GM12891 (cell line): ENCODE data around the gene ERGIC3.

Source experiments
- DNase-seq: peaks from one replicate; pipeline ENCODE4 v3.0.0; 2011; ENCODE audit warnings: low spot score; ENCODE audit not compliant: insufficient read length
- FAIRE-seq: peaks from 2 replicates; lab custom pipeline; 2011; peaks lifted over from hg19 to GRCh38; lab: Jason Lieb, UNC
- PAX5 ChIP-seq: IDR thresholded peaks from 2 replicates; pipeline ENCODE4 v1.6.1; 2011; ENCODE audit warnings: low read length, moderate library complexity, mild to moderate bottlenecking; ENCODE audit not compliant: insufficient read depth, severe bottlenecking
- POLR2A ChIP-seq: IDR thresholded peaks from 2 replicates; pipeline ENCODE4 v1.6.1; 2011; ENCODE audit warnings: low read depth, low read length, control low read depth
- POLR2AphosphoS5 ChIP-seq: IDR thresholded peaks from 2 replicates; pipeline ENCODE4 v1.6.1; 2011; ENCODE audit warnings: low read depth, low read length, control low read depth
- POU2F2 ChIP-seq: IDR thresholded peaks from 2 replicates; pipeline ENCODE4 v1.6.1; 2011; ENCODE audit warnings: low read depth, mild to moderate bottlenecking, control low read depth, low read length, moderate library complexity
- SPI1 ChIP-seq: IDR thresholded peaks from 2 replicates; pipeline ENCODE4 v1.6.1; 2011; ENCODE audit warnings: low read depth, low read length, control low read depth
- TAF1 ChIP-seq: IDR thresholded peaks from 2 replicates; pipeline ENCODE4 v1.6.1; 2011; ENCODE audit warnings: low read depth, low read length, control low read depth

Gene ERGIC3

DNA sequence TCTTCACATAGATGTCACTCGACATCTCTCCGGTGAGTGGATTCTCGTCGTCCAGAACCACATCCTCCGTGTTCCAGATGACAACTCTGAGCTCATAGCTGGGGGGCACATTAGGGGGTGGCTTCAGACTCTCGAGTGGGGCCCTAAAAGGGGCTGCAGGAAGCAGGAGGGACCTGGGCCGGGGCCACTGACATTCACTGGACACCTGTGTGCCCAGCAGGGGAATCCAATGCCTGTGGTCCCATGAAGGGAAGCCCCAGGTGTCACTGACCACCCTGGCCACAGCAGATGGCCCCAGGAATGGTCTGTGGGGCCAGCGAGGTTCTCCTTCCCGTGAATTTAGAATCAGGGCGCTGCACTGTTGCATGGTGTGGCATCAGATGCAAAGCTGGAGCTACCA is 18.7 kb downstream of the ERGIC3 start:
- FAIRE-seq = no peak
- TF ChIP-seq TAF1 = no peak
- no peak for TF ChIP-seq POLR2A
- TF ChIP-seq SPI1 = no peak
- TF ChIP-seq POU2F2 = no peak
- TF ChIP-seq PAX5 = no peak
- no peak for TF ChIP-seq POLR2AphosphoS5
- no peak for DNase-seq

DNA sequence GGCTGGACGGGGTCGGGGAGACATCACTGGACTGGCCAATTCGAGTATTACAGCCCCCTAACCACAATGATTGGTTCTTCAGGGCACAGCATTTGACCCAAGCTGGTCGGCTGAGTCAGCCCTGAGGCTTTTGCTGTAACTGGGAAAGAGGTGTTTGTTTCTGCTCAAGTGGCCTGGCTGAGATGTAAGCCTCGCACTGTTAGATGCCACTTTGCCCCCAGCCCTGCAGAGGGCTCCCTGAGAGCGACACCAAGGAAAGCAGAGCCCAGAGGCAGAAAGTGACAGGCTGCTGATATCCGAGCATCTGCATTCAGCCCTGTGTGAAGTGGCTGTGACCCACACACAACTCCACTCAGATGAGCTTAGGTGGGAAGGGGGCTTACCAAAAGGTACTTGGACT is 19.4 kb downstream of the ERGIC3 start:
- TF ChIP-seq SPI1 (no peak), TAF1 (no peak), PAX5 (no peak), POLR2A (no peak), POLR2AphosphoS5 (no peak), POU2F2 (no peak)
- FAIRE-seq (no peak), DNase-seq (no peak)

DNA sequence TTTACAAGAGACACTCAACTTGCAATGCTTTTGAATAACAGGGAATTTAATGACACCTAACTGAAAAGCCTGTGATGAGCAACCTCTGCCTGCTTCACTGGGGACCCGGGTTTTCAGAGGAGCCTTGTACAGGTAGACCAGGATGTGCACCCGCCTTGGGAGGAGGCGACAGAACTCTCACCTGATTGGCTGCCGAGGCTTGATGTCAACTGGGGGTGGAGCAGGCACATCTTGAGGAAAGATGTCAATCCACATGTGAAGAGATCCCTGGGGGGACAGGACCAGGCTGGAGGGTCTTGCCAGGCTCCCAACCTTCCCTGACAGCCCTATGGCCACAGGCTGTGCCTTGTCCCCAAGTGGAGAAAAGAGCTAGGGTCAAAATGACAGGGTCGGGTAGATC is 19.8 kb downstream of the ERGIC3 start:
- FAIRE-seq (no peak), DNase-seq (no peak)
- TF ChIP-seq TAF1 (no peak), SPI1 (no peak)

DNA sequence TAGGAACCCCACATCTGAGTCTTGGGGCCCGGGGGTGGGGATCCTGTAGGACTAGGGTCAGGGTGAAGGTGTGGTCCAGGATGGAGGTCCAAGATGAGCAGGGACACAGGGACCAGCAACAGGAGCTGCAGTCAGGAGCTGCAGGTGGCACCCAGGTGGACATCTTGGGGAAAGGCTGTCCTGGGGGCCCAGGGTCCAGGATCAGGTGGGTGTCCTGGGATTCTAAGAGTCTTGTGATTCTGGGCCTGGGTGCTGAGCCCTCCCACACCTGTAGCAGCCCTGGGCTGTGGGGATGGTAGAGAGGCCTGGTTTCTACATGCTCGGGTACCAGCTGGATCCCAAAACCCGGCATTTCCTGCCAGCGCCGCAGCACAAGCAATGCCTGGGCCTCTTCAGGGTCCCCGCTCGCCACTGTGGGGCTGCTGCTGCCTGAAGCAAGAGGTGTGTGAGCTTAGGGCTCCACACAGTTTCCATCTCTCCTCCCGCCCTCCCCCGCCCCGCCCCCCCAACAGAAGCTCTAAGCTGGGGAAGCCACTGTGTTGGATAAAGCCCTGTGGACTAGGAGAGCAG is 20.7 kb downstream of the ERGIC3 start:
- no peak for TF ChIP-seq PAX5
- TF ChIP-seq POU2F2 = no peak
- no peak for TF ChIP-seq TAF1
- TF ChIP-seq SPI1 = no peak
- no peak for TF ChIP-seq POLR2A
- no peak for TF ChIP-seq POLR2AphosphoS5
- FAIRE-seq (no peak), DNase-seq (no peak)

DNA sequence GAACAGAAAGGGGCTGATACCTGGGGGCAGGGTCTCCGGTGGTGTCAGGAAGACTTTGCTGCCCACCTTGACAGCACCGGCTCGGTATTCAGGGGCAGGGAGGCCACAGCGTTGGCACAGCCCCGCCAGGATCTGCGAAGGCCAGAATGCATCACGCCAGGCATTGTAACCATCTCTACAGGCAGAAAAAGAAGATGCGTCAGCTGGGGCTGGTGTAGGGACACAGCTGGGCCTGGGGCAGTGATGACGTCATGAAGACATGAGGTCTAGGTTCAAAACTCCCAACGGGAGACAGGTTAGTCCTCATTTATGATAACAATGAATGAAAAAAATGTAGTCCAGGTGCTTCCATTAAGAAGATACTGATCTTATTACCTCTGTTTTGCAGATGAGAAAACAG is 22.0 kb downstream of the ERGIC3 start:
- FAIRE-seq = no peak
- no peak for DNase-seq
- no peak for TF ChIP-seq SPI1

DNA sequence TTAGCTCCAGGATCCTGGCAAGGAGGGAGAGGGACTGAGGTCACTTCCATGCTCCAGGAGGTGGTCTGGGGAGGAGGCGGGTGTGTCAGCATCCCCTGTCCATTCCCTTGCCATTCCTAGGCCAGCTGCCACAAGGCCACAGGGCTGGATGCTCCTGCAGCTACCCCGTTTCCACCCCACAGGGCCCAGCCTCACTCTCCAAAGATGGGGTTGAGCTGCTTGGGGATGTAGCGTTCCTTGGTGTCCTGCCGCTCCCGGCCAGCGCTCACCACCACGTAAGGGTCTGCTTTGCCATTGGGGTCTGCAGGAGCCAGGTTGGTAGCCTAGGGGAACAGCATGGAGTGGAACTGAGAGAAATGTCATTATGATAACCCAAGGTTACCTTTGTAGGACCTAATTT is 23.0 kb downstream of the ERGIC3 start:
- no peak for DNase-seq
- no peak for FAIRE-seq
- TF ChIP-seq POU2F2 (no peak), POLR2A (no peak), POLR2AphosphoS5 (no peak)

DNA sequence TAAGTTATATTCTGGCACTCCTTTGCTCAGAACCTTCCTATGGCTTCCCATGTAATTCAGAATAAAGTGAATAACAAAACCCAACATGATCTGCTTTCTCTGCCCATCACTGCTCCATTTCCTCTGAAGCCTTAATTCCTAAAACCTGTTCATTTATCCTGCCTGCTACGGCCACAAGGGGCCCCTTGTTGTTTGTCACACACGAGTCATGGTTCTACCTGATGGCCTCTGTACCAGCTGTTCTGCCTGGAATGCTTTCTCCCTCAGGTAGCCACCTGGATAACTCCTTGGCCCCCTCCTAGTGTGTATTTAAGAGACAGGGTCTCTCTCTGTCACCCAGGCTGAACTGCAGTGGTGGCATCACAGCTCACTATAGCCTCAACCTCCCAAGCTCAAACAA is 26.8 kb downstream of the ERGIC3 start:
- FAIRE-seq (no peak), DNase-seq (no peak)
- no peak for TF ChIP-seq POU2F2
- no peak for TF ChIP-seq TAF1
- TF ChIP-seq POLR2A = no peak
- TF ChIP-seq SPI1 = no peak
- no peak for TF ChIP-seq POLR2AphosphoS5

DNA sequence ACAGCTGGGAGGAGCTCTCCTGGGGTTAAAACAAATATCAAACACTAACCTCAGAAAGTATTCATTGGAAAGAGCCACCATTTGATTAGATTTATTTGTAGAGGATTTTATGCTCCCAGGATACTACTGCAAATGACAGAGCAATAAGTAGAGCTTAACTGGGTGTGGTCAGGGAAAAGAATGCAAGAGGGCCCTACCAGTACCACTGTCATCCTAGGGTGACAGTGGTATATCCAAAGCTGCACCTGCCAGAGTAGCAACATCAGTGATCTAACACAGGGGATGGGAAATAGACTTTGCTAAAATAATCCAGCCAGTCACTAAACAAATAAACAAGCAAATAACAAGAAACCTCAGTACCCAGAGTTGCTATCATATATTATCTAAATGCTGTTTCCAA is 29.7 kb downstream of the ERGIC3 start:
- DNase-seq (no peak), FAIRE-seq (no peak)
- TF ChIP-seq PAX5 (no peak), TAF1 (no peak), POLR2A (no peak), POU2F2 (no peak), SPI1 (no peak), POLR2AphosphoS5 (no peak)

DNA sequence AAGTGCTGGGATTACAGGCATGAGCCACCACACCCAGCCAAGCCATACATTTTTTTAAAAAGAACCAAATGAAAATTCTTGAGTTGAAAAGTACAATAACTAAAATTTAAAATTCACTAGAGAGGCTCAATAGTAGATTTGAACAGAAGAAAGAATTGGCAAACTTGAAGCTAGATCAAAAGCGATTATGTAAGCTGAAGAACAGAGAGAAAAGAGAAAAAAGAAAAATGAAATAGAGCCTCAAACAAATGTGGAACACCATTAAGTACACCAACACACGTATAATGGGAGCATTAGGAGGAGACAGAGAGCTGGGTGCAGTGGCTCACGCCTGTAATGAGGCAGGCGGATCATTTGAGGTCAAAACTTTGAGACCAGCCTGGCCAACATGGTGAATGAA is 31.0 kb downstream of the ERGIC3 start:
- DNase-seq (no peak), FAIRE-seq (no peak)
- TF ChIP-seq SPI1 (no peak), POLR2AphosphoS5 (no peak), TAF1 (no peak), POU2F2 (no peak), POLR2A (no peak), PAX5 (no peak)

DNA sequence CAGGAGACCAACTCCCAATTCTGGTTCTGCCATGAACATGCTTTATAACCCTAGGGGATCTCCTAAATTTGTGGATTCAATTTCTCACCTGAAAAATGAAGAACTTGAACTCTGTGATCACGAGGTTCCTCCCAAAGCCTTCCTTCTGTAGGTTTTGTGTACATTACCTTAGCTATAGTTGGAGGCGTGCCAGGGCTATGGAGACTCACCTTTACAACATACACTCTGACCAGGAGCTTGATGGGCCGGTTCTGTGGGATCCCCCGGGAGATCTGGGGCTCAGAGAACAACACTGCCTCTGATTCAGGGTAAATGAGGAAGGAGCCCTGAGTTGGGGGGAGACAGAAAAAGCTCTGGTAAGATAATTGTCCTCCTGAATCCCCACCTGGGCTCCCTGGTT is 34.1 kb downstream of the ERGIC3 start:
- no peak for FAIRE-seq
- no peak for TF ChIP-seq SPI1
- TF ChIP-seq POU2F2 = no peak
- TF ChIP-seq POLR2AphosphoS5 = no peak
- TF ChIP-seq POLR2A = no peak
- TF ChIP-seq PAX5 = no peak
- TF ChIP-seq TAF1 = no peak
- DNase-seq = no peak

DNA sequence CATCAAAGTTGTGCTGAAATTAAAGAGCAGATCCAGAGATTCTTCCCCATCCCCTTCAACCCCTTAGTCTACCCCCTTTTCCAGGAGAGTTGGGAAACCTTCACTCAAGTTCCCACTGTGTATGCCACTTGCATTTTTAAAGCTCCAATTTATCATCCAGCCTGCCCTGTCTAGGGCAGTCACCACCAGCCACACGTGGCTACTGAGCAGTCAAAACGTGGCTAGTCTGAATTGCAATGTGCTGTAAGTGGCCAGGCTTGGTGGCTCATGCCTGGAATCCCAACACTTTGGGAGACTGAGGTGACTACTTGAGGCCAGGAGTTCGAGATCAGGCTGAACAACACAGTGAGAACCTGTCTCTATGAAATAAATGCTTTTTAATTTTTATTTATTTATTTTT is 34.9 kb downstream of the ERGIC3 start:
- DNase-seq (no peak), FAIRE-seq (no peak)
- TF ChIP-seq POLR2A (no peak), POU2F2 (no peak), POLR2AphosphoS5 (no peak), TAF1 (no peak), PAX5 (no peak)
